Activated CD4-positive, alpha-beta memory T cell treated with anti-CD3 and anti-CD28 coated beads for 36 hours (primary cell): ENCODE data around the gene OR8J3. TPM values are rescaled to one million over a fixed set of nuclear protein-coding genes. Genes with fewer than 3 reads are reported as not detected.
"Not testable (repeated sequence)": the region's sequence is repeated elsewhere in the genome, so short reads cannot be mapped to it uniquely, and the experiment has no call there.

ENCODE experiments used
- CTCF ChIA-PET: fragments of 350-600 bp; sonication (Branson Sonifier 250); formaldehyde crosslinking; loops from one replicate; lab custom pipeline; 2021; ENCODE audit warnings: antibody characterized with exemption, inconsistent platforms; lab: Charles Lee
- POLR2A ChIA-PET: fragments of 350-600 bp; sonication (Branson Sonifier 250); formaldehyde crosslinking; loops from one replicate; lab custom pipeline; 2021; ENCODE audit warnings: antibody characterized with exemption; lab: Charles Lee
- DNase-seq: peaks from one replicate; pipeline ENCODE4 v3.0.0-alpha.2; 2020
- H3K27ac Mint-ChIP-seq: one replicate; pipeline ENCODE4 v1.8.0; 2021; ENCODE audit warnings: mixed read lengths
- H3K27me3 Mint-ChIP-seq: one replicate; pipeline ENCODE4 v1.8.0; 2021; ENCODE audit warnings: mixed read lengths
- H3K36me3 Mint-ChIP-seq: one replicate; pipeline ENCODE4 v1.8.0; 2021; ENCODE audit warnings: mixed read lengths
- H3K4me1 Mint-ChIP-seq: one replicate; pipeline ENCODE4 v1.8.0; 2021; ENCODE audit warnings: low read depth, mixed read lengths
- H3K4me3 Mint-ChIP-seq: one replicate; pipeline ENCODE4 v1.8.0; 2021; ENCODE audit warnings: mild to moderate bottlenecking, mixed read lengths
- H3K9me3 Mint-ChIP-seq: one replicate; pipeline ENCODE4 v1.8.0; 2021; ENCODE audit warnings: mixed read lengths
- intact Hi-C: fragments of 100-400 bp; cut with micrococcal nuclease; formaldehyde crosslinking; loops from one replicate; pipeline ENCODE4 v1.15.1; 2023
- total RNA-seq, 2 experiments: library from RNA; stranded (reverse); gene quantifications; one replicate each; pipeline ENCODE4 v1.2.3, GENCODE V29; 2021

Gene OR8J3, protein sequence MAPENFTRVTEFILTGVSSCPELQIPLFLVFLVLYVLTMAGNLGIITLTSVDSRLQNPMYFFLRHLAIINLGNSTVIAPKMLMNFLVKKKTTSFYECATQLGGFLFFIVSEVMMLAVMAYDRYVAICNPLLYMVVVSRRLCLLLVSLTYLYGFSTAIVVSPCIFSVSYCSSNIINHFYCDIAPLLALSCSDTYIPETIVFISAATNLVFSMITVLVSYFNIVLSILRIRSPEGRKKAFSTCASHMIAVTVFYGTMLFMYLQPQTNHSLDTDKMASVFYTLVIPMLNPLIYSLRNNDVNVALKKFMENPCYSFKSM
- total RNA-seq, result not detected

GRCh38 chr11:56140151-56140661, at the start of gene OR8J3:
Gene OR8J3, minus strand, starts transcription at chr11:56140201. Its CDS starts 2,483 bp downstream, at chr11:56137718.
- ChIA-PET CTCF (no interaction called here), POLR2A (no interaction called here)
- H3K4me3 Mint-ChIP-seq, result no peak within 1 kb of the TSS

GRCh38 chr11:56188602-56189001, 48.6 kb upstream of the OR8J3 start:
- Mint-ChIP-seq H3K27me3 (no peaks in the 10 kb centered on the region), H3K4me3 (no peak overlapping the region), H3K27ac (no peak overlapping the region), H3K36me3 (no peaks in the 10 kb centered on the region), H3K4me1 (no peaks in the 10 kb centered on the region), H3K9me3 (peaks cover 18% of the 10 kb centered on the region)
- no peak for DNase-seq
- intact Hi-C loops, result no loop called here
- POLR2A ChIA-PET, result no interaction called here
- CTCF ChIA-PET, result no interaction called here

More at GRCh38 chr11:56140151-56140661, at the start of gene OR8J3:
- Mint-ChIP-seq H3K27ac (no peak within 1 kb of the TSS), H3K4me1 (no peaks in the 10 kb centered on the region), H3K9me3 (peaks cover 17% of the 10 kb centered on the region), H3K36me3 (no peaks in the 10 kb centered on the region), H3K27me3 (no peaks in the 10 kb centered on the region)
- no peak for DNase-seq
- intact Hi-C loops, result no loop called here

DNA sequence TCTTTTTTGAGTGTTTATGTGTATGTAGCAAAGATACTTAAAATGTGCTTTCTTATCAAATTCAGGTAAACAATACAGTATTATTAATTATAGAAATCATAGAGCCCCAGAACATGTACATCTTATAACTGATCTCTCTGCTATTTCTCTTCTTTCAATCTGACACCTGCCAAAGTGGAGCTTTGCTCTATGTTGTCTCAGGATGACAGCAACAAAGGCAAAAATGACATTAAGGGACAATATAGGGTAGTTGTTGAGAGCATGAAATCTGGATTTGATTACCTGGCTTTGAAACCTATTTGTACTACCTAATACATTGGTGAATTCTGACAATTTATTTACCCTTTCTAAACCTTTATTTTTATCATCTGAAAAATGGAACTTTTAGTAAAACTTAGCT, 43.5 kb upstream of the OR8J3 start:
- Mint-ChIP-seq H3K4me3 (no peak overlapping the region), H3K27me3 (no peaks in the 10 kb centered on the region), H3K4me1 (no peaks in the 10 kb centered on the region), H3K36me3 (no peaks in the 10 kb centered on the region), H3K9me3 (peaks cover 33% of the 10 kb centered on the region), H3K27ac (no peak overlapping the region)
- DNase-seq, result no peak
- ChIA-PET POLR2A (no interaction called here), CTCF (no interaction called here)
- intact Hi-C loops, result no loop called here

DNA sequence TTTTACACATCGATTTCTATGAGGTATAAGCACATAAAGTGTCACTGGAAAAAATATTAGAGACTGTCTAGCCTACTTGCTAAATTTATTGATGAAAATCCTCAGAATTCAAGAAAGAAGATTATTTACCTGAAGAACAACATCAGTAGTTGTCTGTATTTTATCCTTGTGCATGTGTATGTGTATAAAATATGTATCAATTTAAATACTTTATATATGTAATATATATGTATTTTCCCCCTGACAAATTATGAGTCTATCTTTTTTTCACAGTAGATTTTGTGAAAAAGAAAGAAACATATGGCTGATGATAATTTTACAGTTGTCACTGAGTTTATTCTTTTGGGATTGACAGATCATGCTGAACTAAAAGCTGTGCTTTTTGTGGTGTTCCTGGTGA, 36.3 kb upstream of the OR8J3 start, which contains the start of gene OR5J2:
OR5J2 (plus strand) TSS at position 301 of the 400 bp plus-strand sequence; CDS start at position 301, 0 bp downstream.
- no peak for DNase-seq
- H3K4me3 Mint-ChIP-seq, result no peak within 1 kb of the TSS
- H3K36me3 Mint-ChIP-seq, result no peaks in the 10 kb centered on the region
- H3K27ac Mint-ChIP-seq, result no peak within 1 kb of the TSS
- H3K9me3 Mint-ChIP-seq, result peaks cover 27% of the 10 kb centered on the region
- no peaks in the 10 kb centered on the region for H3K4me1 Mint-ChIP-seq
- H3K27me3 Mint-ChIP-seq, result no peaks in the 10 kb centered on the region
- ChIA-PET CTCF (no interaction called here), POLR2A (no interaction called here)
- intact Hi-C loops, result no loop called here

DNA sequence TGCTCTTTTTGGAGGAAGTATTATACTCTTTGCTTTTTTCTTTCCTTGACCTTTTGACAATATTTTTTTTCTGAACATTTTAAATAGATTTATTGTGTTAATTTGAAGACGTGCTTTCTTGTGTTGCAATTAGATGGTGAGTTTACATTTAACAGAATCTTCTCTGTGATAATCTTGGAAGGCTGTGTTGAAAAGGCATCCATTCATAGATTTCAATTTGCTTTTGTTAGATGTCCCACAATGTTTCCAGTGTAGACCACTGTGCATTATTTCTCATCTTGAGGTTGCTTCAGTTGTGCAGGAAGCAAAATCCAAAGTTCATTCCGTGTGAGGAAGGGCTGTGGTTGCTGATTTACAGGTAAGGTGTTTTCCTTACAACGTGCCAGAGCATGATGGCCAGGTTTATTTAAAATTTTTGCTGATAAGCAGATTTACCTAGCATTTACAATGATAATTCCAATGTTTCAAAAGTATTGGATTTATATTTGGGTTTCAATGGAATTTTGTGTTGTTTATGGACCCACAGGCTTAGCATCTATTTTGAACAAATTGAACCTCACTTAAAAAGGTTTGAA, 32.3 kb upstream of the OR8J3 start:
- no peaks in the 10 kb centered on the region for H3K36me3 Mint-ChIP-seq
- ChIA-PET CTCF (no interaction called here), POLR2A (no interaction called here)
- DNase-seq, result no peak
- no peak overlapping the region for H3K4me3 Mint-ChIP-seq
- intact Hi-C loops, result no loop called here
- no peaks in the 10 kb centered on the region for H3K27me3 Mint-ChIP-seq
- no peaks in the 10 kb centered on the region for H3K4me1 Mint-ChIP-seq
- peaks cover 25% of the 10 kb centered on the region for H3K9me3 Mint-ChIP-seq
- H3K27ac Mint-ChIP-seq, result no peak overlapping the region

GRCh38 chr11:56163804-56164203, 23.8 kb upstream of the OR8J3 start:
- CTCF ChIA-PET, result no interaction called here
- H3K4me3 Mint-ChIP-seq, result no peak overlapping the region
- H3K36me3 Mint-ChIP-seq, result no peaks in the 10 kb centered on the region

GRCh38 chr11:56160217-56160616, 20.2 kb upstream of the OR8J3 start, which contains the start of gene OR8K5:
Gene OR8K5, minus strand, starts transcription at chr11:56160317. Its CDS starts 0 bp downstream, at chr11:56160317.
- H3K4me3 Mint-ChIP-seq, result no peak within 1 kb of the TSS
- no peaks in the 10 kb centered on the region for H3K4me1 Mint-ChIP-seq
- POLR2A ChIA-PET, result no interaction called here
- no peaks in the 10 kb centered on the region for H3K27me3 Mint-ChIP-seq
- DNase-seq, result no peak
- intact Hi-C loops, result no loop called here
- no peaks in the 10 kb centered on the region for H3K36me3 Mint-ChIP-seq
- CTCF ChIA-PET, result no interaction called here
- H3K9me3 Mint-ChIP-seq, result peaks cover 33% of the 10 kb centered on the region
- no peak within 1 kb of the TSS for H3K27ac Mint-ChIP-seq

More at GRCh38 chr11:56163804-56164203, 23.8 kb upstream of the OR8J3 start:
- POLR2A ChIA-PET, result no interaction called here
- H3K27me3 Mint-ChIP-seq, result no peaks in the 10 kb centered on the region
- H3K4me1 Mint-ChIP-seq, result no peaks in the 10 kb centered on the region
- intact Hi-C loops, result no loop called here
- no peak overlapping the region for H3K27ac Mint-ChIP-seq
- DNase-seq, result no peak
- peaks cover 26% of the 10 kb centered on the region for H3K9me3 Mint-ChIP-seq

GRCh38 chr11:56152333-56152732, 12.3 kb upstream of the OR8J3 start:
- H3K9me3 Mint-ChIP-seq, result peaks cover 54% of the 10 kb centered on the region
- CTCF ChIA-PET, result no interaction called here
- no peak overlapping the region for H3K4me3 Mint-ChIP-seq
- POLR2A ChIA-PET, result no interaction called here
- no peaks in the 10 kb centered on the region for H3K4me1 Mint-ChIP-seq
- DNase-seq, result no peak
- no peak overlapping the region for H3K27ac Mint-ChIP-seq
- H3K27me3 Mint-ChIP-seq, result no peaks in the 10 kb centered on the region
- no peaks in the 10 kb centered on the region for H3K36me3 Mint-ChIP-seq
- intact Hi-C loops, result no loop called here

- intact Hi-C loops, result no loop called here
- H3K36me3 Mint-ChIP-seq, result no peaks in the 10 kb centered on the region
- CTCF ChIA-PET, result no interaction called here
These were observed 11.4 kb upstream of the OR8J3 start for GRCh38 chr11:56151376-56151775.

DNA sequence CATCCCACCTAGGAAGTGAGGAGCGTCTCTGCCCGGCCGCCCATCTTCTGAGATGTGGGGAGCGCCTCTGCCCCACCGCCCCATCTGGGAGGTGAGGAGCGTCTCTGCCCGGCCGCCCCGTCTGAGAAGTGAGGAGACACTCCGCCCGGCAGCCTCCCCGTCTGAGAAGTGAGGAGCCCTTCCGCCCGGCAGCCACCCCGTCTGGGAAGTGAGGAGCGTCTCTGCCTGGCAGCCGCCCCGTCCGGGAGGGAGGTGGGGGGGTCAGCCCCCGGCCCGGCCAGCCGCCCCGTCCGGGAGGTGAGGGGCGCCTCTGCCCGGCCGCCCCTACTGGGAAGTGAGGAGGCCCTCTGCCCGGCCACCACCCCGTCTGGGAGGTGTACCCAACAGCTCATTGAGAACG, 3.7 kb upstream of the OR8J3 start:
- DNase-seq, H3K27me3 Mint-ChIP-seq, H3K4me3 Mint-ChIP-seq, H3K4me1 Mint-ChIP-seq, POLR2A ChIA-PET, CTCF ChIA-PET, H3K36me3 Mint-ChIP-seq, H3K27ac Mint-ChIP-seq, intact Hi-C loops: not testable (repeated sequence)
- peaks cover 16% of the 10 kb centered on the region for H3K9me3 Mint-ChIP-seq

More at GRCh38 chr11:56151376-56151775, 11.4 kb upstream of the OR8J3 start:
- no peak for DNase-seq
- Mint-ChIP-seq H3K27me3 (no peaks in the 10 kb centered on the region), H3K4me1 (no peaks in the 10 kb centered on the region), H3K9me3 (peaks cover 54% of the 10 kb centered on the region), H3K4me3 (no peak overlapping the region), H3K27ac (no peak overlapping the region)
- POLR2A ChIA-PET, result no interaction called here

DNA sequence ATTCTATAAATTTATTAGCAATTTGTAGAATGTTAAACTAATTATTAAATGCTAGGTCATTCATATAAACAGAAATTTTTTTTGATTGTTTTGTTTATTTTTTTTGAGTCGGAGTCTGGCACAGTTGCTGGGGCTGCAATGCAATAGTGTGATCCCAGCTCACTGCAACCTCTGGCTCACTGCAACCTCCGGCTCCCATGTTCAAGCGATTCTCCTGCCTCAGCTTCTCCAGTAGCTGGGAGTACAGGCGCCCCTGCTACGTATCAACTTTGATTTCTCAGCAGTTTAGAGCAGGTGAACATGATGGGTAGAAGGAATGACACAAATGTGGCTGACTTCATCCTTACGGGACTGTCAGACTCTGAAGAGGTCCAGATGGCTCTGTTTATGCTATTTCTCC, 17.9 kb downstream of the OR8J3 start, which contains the start of gene OR8H3:
OR8H3 (plus strand) TSS at position 301 of the 400 bp plus-strand sequence; CDS start at position 301, 0 bp downstream.
- ChIA-PET POLR2A (no interaction called here), CTCF (no interaction called here)
- Mint-ChIP-seq H3K4me3 (no peak within 1 kb of the TSS), H3K27ac (no peak within 1 kb of the TSS), H3K36me3 (no peaks in the 10 kb centered on the region), H3K27me3 (no peaks in the 10 kb centered on the region), H3K4me1 (no peaks in the 10 kb centered on the region), H3K9me3 (peaks cover 22% of the 10 kb centered on the region)
- DNase-seq, result no peak
- intact Hi-C loops, result no loop called here

GRCh38 chr11:56103210-56103737, 36.7 kb downstream of the OR8J3 start, which contains the start of gene OR8H2:
Gene OR8H2, plus strand, starts transcription at chr11:56103687. Its CDS starts 1,356 bp downstream, at chr11:56105043.
- Mint-ChIP-seq H3K27me3 (no peaks in the 10 kb centered on the region), H3K27ac (no peak within 1 kb of the TSS), H3K36me3 (no peaks in the 10 kb centered on the region), H3K4me3 (no peak within 1 kb of the TSS), H3K9me3 (peaks cover 25% of the 10 kb centered on the region), H3K4me1 (no peaks in the 10 kb centered on the region)
- DNase-seq, result no peak
- POLR2A ChIA-PET, result no interaction called here
- intact Hi-C loops, result no loop called here
- CTCF ChIA-PET, result no interaction called here
